OCI-M2 (cell line): ENCODE measurements around the gene LIG1.

ENCODE experiments used
- DNase-seq: peaks from one replicate; lab custom pipeline; 2025; ENCODE audit not compliant: unreplicated experiment; lab: John Stamatoyannopoulos, UW

The LIG1 gene

DNA sequence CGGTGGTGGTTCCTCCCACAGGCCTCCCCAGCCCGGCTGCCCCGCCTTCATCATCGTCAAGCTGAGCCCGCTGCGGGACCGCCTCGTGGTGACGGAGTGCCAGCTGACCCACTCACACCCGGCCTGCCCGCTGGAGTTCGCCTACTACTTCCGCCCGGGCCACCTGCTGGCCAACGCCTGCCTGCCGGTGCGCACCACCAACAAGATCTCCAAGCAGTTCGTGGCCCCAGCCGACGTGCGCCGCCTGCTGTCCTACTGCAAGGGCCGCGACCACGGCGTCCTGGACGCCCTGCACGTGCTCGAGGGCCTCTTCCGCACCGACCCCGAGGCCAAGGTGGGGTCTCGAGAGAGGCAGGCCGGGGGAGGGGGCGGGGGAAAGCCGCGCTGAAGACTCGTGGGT is 12.3 kb upstream of the LIG1 start:
- no peak for DNase-seq

DNA sequence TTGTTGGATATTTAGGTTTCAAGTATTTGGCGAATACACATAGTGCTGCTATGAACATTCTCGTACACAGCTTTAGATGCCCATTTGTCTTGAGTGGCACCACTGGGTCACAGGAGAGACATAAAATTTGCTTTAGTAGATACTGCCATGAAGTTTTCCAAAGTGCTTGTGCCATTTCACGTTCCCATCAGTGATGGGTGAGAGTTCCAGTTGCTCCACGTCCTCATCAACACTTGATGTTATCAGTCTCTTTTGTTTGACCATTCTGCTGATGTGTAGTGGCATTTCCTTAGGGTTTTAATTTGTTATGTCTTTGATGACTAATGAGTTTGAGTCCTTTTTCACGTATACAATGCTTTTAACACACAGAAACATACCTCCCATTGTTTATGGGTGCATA is 11.4 kb upstream of the LIG1 start:
- no peak for DNase-seq

DNA sequence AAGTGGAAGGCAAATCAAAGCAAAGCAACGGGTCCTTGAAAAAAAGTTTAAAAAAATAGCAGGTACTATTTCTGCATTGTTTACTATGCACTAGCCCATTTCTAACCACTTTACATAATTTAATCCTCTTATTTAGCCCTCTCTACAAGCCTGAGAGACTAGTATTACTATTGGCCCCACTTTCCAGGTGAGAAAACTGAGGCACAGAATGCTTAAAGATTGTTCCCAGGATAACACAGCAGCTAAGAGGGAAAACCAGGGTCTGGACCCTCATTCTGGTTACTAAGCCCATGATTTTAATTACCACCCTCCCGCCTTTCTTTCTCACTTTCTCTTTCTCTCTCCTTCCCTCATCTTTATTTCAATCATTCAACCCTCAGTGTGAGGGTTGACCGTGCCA is 6.1 kb upstream of the LIG1 start:
- no peak for DNase-seq

DNA sequence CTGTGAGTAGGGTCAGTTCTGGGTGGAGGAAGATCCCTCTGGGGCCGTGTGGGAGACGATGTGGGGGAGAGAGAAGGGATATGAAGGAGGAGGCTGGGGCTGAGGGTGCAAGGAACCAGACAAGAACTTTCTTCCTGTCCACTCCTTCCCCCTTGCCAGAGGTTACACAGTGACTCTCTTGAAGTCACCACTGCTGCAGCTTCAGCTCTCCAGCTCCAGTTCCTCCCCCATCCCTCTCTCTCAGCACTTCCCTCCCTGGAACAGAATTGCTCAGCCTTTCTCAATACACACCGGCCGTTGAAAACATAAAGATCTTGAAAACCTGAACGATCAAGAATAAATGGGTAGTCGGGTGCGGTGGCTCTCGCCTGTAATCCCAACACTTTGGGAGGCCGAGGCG is 5.4 kb upstream of the LIG1 start:
- no peak for DNase-seq

DNA sequence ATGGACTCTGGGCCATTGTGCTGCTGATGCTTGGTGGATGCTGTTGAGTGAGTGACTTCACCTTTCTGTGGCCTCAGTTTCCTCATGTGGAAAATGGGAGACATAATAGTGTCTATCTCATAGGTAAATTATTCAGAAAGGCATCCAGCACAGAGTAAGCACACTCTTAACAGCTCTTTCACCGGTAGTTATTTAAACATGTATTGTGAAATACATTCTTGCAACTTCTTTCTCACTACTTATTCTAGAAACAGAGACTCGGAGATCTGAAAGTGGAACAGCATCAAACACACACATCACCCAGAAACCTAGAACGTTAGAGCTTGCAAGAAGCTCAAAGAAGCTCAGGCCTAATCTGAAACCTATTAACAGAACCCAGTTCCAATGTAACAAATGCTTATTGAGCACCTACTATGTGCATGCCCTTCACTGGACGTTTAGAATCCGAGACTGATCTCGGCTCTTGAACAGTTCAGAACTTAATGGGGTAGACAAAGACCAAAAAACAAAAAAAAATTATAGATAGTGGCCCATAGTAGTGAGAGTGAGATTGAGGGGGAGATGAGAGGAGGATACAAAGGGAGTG is 4.4 kb upstream of the LIG1 start:
- DNase-seq = no peak

DNA sequence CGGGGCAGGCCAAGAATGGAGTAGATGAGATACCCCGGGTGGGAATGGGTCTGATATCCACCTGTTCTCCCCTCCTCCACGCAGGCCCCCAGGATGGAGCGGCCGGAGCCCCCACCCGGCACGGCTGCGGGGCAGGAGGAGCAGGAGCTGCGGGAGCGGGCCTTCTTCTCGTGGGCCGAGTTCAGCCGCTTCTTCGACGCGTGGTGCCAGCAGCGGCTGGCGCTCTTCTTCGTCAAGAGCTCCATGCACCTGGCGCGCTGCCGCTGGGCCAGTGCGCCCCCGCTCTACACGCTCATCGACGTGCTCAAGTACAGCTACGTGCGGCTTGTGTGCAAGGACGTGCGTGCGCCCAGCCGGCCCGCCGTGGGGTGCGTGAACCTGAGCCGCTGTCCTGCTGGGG is 1.6 kb upstream of the LIG1 start:
- DNase-seq = no peak

DNA sequence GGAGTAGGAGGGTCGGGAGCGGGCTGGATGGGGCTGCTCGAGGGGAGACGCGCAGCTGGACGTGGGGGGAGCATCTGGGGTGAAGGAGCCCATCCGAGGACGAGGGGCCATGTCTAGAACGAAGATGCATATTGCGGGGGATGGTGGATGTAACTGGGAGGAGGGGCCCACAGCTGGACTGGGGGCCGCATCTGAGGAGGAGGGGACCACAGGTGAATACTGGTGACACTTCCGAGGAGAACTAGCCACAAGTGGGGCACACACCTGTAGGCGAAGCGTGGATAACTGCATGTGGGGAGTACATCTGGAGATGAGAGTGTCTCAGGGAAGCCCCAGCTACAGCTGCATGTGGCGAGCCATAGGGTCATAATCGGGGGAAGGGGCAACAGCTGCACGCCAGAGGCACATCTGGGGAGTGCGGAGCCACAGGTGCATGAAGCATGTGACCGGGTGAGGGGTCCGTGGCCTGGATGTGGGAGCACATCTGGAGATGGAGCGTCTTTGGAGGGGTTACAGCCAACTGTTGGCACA is 738 bp upstream of the LIG1 start:
- DNase-seq = no peak

DNA sequence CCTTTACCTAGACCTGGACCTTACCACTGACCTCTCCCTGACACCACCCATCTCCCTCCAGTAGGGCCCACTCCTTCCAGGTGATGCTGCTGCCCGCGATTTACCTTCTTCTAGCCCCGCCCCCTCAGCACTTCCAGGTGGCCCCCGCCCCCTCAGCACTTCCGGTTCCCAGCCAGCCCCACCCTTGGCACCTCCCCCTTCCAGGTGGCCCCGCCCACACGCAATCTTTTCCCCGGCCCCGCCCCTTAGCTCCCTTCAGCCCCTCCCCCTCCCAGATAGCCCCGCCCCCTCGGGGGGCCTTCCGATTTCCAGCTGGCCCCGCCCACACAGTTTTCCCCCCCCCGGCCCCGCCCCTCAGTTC is 586 bp downstream of the LIG1 start:
- no peak for DNase-seq

DNA sequence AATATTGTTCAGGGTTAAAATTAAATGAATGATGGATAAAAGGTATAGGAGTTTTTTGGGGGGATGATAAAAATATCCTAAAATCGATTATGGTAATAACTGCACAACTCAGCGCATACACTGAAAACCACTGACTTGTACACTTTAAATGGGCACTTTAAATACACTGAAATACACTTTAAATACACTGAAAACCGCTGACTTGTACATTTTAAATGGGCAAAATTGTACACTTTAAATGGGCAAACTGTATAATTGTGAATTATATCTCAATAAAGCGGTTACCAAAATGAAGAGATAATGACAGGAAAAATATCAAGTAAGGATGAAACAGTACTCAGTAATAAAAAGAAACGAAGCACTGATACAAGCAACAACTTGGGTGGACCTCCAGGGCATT is 1.5 kb downstream of the LIG1 start:
- DNase-seq = no peak

DNA sequence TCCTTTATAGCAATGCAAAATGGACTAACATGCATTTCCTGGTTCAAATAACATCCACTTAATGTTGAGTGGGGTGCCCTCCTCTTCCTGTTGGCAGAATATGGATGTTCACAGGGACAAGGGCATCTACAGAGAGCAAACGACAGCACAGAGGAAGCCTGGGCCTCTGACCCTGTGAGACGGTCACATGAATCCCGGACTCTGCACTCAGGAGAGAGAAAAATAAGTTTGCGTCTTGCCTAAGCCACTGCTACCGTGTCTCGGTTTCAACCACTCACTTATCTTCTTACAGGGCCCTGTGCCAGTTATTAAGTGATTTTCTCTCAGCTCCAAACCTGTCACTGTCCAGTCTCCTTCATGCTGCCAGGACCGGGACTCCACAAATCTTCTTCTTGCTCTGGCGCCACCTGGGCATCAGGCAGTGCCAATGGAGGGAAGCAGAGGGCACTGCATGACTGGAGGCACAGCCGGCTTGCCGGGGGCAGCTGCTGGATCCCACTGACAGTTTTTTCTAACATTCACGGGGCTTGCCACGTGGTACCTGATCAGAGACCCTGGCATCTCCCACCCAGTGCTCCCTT is 11.8 kb downstream of the LIG1 start:
- DNase-seq = no peak

DNA sequence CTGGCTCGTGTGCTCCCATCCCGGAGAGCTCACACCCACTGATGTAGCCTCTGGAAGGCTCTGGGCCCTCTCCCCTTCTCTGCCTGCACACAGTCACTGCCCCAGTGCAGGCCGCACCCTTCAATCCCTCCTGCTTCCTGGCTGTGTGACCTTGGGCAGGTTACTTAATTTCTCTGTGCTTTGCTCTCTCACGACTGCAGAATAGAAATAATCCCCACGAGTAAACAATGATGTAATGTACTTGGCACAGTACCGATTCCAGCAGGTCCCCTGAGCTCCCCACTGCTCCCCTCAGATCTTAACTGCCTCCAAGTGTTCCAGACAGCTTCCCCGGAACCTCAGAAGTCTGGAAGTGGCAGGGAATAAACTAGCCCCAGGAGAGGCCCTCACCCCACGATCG is 16.1 kb downstream of the LIG1 start:
- DNase-seq = no peak

DNA sequence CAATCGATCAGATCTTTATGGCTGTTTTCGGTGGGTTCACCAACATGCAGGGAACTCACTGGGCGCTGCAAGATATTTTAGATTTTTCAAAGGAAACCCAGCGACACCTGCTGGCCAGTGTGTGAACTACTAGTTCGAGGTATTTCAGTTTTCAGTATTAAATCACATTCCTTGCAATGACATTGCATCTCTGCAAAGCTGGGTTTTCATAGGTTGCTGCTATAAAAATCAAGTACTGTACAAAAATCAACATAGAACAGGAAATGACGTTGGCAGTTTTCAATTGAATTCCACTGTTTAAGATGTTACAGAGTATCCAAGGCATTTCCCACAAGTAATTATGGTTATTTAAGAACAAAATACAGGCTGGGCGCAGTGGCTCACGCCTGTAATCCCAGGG is 17.6 kb downstream of the LIG1 start:
- DNase-seq = no peak

DNA sequence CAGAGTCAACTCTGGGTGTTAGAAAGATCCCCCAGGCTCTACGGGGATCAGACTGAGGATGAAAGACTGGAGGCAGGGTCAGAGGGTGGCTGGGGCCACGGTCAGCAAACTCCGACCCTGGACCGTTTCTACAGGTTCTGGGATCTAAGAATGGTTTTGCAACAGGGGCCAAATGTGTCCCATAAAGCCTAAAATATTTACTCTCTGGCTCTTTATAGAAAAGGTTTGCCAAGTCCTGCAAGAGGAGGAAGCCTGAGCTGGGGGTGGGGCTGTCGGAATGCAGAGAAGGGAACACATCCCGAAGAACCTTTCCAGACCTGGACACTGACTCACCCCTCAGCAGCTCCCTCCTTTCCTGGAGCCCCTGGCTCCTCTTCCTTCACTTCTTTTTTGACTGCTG is 20.7 kb downstream of the LIG1 start:
- no peak for DNase-seq

DNA sequence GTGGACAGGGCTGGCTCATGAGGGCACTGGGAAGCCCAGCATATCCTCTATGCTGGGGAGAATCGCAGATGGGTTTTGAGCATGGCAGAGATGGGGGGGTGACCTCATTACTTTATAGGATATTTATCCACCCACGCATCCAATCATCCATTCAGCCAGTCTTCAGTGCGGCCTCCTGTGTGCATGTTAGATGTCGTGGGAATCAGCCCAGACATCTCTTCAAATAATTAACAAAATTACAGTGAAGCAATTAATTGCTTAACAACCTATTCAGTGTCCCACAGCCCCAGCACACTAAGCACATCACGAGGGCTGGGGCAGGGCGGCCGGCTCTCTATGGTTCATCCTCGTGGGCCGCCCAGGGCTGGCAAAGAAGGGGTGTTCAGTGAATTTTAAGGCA is 21.6 kb downstream of the LIG1 start:
- no peak for DNase-seq

DNA sequence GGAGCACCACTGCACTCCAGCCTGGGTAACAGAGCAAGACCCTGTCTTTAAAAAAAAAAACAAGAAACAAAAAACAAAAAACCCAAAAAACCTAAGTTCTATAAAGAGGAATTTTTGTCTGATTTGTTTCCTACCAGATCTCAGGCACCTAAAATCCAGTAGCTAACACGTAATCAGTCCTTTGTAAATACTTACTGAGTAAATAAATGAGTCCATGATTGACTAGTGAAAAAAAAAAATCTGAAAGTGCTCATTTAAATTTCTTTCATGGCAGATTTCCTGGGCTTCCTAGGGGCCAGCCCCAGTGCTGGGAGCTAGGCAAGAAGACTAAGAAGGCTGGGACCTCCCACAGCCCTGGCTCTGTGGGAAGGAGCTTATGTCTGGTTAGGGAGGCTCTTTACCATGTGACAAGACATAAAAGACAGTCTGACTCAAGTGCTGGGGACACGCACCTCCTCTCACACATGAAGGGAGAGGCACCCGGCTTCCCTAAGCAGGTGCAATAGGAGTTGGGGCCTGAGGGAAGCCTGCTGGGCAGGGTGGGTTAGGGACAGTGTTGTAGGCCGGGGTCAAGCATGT is 22.5 kb downstream of the LIG1 start:
- no peak for DNase-seq

DNA sequence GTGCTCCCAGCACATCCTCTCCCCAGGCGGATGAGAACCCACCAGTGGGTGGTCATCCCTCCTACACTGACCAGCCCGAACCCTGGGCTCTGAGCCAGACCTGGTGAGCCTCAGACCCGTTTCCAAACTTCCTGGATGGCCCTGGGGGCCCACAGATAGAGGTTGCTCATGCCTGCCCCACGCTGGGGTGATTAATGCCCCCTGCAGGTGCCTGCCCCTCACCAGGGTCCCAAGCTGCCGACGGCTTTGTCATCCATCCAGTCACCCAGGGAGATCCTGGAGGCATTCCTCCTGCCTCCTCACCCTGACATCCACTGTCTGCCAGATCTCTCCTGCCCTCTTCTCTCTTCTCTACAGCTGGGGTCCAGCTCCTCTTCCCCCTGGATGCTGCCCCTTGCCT is 31.1 kb downstream of the LIG1 start:
- DNase-seq = no peak

DNA sequence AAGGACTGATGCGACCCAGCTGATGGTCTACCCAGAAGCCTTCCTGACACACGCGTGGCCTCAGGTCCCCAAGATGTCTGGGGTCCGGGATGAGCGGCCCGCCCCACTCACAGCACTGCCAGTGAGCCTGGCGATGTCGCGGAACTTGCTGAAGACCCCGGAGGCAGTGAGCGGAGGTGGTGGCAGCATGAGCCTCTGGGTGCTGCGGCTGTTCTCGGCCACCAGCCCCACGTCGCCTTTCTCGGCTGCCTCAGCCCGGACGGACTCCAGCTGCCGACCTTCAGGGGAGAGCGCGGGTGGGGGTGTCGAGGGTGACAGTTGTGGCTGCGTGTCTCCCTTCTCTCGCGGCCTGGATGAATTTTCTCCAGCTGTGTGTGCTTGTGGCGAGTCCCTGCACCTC is 32.7 kb downstream of the LIG1 start:
- DNase-seq = no peak

DNA sequence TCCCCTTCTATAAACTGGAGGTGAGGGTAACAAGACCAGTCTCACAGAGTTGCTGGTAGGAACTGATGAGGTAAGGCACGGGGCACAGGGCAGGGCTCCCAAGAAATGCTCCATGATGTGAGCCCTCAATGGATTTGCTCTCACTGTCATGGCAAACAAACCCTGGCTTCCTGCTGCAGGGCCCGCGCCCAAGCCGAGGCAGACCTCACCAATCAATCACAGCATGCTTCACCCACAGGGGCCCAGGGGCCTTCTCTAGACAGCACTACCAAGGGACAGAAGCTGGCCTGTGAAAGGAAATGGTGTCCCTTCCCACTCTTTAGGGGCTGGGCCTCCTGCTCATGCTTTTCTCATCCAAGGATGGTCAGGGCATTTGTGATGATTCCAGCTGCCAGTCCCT is 33.6 kb downstream of the LIG1 start:
- DNase-seq = no peak

DNA sequence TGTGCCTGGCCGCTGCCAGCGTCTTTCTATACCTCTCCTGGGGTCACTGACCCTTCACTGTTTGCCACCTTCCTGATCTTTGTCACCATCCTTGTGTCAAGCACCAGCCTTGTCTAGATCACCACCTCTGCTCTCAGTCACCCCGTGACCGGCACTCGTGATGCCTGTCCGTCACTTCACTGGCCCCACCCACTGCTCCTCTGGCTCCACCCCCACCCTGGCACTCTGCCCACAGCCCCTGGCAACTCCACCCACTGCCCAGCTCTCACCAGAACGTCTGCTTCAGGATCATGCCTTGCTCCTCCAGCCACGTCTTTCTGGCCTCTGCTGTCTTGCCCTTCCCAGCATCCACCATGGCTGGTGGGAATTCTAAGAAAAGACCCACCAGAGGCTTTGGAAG is 34.7 kb downstream of the LIG1 start:
- DNase-seq = no peak

DNA sequence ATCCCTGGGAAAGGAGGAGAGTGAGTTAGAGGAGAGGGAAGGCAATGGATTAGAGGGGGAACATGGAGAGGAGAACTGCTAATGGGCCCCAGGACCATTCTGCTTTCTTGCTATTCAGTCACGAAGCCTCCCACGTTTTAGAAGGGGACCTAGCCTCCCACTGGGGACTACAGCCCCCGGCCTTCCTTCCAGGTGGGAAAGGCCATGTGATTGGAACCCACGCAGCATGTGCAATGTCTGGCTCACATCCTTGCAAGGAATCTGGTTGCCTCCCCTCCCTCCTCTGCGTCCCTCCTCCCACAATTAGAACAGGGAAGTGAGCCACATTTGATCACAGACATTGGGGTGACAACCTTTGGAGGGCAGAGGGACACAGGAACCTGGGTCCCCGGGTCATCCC is 37.0 kb downstream of the LIG1 start:
- no peak for DNase-seq

DNA sequence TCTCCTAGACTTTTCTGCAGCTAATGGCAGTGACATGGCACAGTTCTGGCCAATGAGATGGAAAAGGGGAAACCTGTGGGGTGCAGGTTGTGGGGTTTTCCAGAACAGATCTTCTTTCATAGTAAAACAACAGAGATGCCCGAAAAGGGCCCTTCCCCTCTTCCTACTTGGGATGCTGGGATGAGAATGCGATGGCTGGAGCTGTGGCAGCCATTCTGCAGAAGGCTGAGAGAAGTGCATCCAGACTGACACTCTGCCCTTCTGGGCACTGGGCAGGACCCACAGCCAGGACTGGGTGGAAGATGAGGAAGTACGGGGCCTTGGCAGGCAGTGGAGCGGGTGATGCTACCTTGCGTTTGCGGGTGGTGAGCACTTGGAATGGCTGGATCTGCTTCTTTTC is 42.6 kb downstream of the LIG1 start:
- no peak for DNase-seq

DNA sequence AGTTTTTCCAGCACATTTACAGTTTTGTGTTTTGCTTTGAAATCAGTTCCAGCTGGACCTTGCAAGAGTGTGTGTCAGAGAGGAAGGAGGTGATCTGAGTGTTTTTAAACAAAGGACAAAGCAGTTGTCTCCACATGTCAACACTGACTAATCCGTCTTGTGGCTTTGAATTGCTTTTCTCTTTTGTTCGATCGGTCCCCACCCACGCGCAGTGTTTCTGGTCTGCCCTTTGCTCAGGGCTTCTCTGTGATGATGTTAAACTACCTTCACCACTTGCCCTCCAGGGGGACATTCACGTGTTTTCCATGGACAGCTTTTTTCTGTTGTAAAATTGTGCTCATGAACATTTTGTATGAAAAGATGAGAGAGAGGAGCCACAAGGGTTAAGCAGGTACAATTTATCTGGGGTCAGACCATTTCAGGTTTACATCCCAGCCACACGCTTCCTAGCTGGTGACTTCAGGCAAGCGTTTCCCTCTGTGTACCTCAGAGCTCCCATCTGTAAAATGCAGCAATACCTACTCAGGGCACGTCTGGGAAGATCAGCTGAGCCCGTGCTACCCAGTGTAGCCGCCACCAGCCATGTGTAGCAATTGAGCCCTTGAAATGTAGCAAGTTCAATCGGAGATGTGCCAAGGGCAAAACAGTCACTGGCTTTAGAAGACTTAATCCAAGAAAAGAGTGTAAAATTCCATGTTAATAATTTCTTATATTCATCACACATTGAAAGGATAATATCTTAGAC is 46.1 kb downstream of the LIG1 start:
- no peak for DNase-seq
